T-helper 9 cell (primary cell): ENCODE measurements around the gene ID2.

Experiments used
- DNase-seq: peaks from one replicate; pipeline ENCODE4 v3.0.0-alpha.2; 2020

Gene ID2

GRCh38 chr2:8670580-8670979 lies 11.3 kb upstream of the ID2 start:
- DNase-seq: no peak

GRCh38 chr2:8671176-8671575 lies 10.7 kb upstream of the ID2 start:
- DNase-seq: no peak

GRCh38 chr2:8671802-8672201 lies 10.1 kb upstream of the ID2 start:
- no peak for DNase-seq

- DNase-seq: no peak
Observed at GRCh38 chr2:8672940-8673339, 8.9 kb upstream of the ID2 start.

- no peak for DNase-seq
Observed at GRCh38 chr2:8673381-8673780, 8.5 kb upstream of the ID2 start.

GRCh38 chr2:8674420-8675009 lies 7.3 kb upstream of the ID2 start:
- DNase-seq: no peak

GRCh38 chr2:8675543-8675942 lies 6.3 kb upstream of the ID2 start:
- no peak for DNase-seq

- no peak for DNase-seq
Observed at GRCh38 chr2:8676191-8676920, 5.5 kb upstream of the ID2 start.

GRCh38 chr2:8676921-8677645 lies 4.8 kb upstream of the ID2 start:
- no peak for DNase-seq

- DNase-seq: peak; percentile 26
Observed at GRCh38 chr2:8677646-8678592, 3.9 kb upstream of the ID2 start.

- peak; percentile 80 for DNase-seq
Observed at GRCh38 chr2:8678731-8679566, 2.9 kb upstream of the ID2 start.

GRCh38 chr2:8679567-8679826 lies 2.4 kb upstream of the ID2 start:
- no peak for DNase-seq

GRCh38 chr2:8679827-8680731 lies 1.8 kb upstream of the ID2 start:
- DNase-seq: no peak

- DNase-seq: peak; percentile 51
Observed at GRCh38 chr2:8680822-8681760, 765 bp upstream of the ID2 start.

GRCh38 chr2:8682719-8683667 lies 1.1 kb downstream of the ID2 start:
- peak; percentile 41 for DNase-seq

- no peak for DNase-seq
Observed at GRCh38 chr2:8684540-8684877, 2.7 kb downstream of the ID2 start.

GRCh38 chr2:8684878-8685696 lies 3.2 kb downstream of the ID2 start:
- DNase-seq: peak; percentile 29
